DMS 273 treated with DMSO at 0.1 percent for 48 hours (cell line): ENCODE measurements around the gene NR1I2.

ENCODE experiments used
- DNase-seq: peaks from one replicate; lab custom pipeline; 2025; lab: John Stamatoyannopoulos, UW

NR1I2 gene

GRCh38 chr3:119779731-119780383, 2.0 kb upstream of the NR1I2 start:
- no peak for DNase-seq

GRCh38 chr3:119782460-119782859, 559 bp downstream of the NR1I2 start:
- DNase-seq: no peak

- DNase-seq: no peak
Measured at GRCh38 chr3:119783255-119783654, 1.4 kb downstream of the NR1I2 start.

GRCh38 chr3:119783883-119784282, 2.0 kb downstream of the NR1I2 start:
- DNase-seq: no peak

- DNase-seq: no peak
Measured at GRCh38 chr3:119786409-119786808, 4.5 kb downstream of the NR1I2 start.

GRCh38 chr3:119790369-119790768, 8.5 kb downstream of the NR1I2 start:
- DNase-seq: no peak

- DNase-seq: no peak
Measured at GRCh38 chr3:119792270-119792669, 10.4 kb downstream of the NR1I2 start.

GRCh38 chr3:119794401-119794800, 12.5 kb downstream of the NR1I2 start:
- DNase-seq: no peak

GRCh38 chr3:119794971-119795612, 13.2 kb downstream of the NR1I2 start:
- DNase-seq: no peak

GRCh38 chr3:119795849-119796248, 13.9 kb downstream of the NR1I2 start:
- DNase-seq: no peak

GRCh38 chr3:119796368-119796767, 14.5 kb downstream of the NR1I2 start:
- no peak for DNase-seq

- DNase-seq: no peak
Measured at GRCh38 chr3:119796785-119797184, 14.9 kb downstream of the NR1I2 start.

GRCh38 chr3:119800844-119801243, 18.9 kb downstream of the NR1I2 start:
- DNase-seq: no peak

GRCh38 chr3:119808244-119808643, 26.3 kb downstream of the NR1I2 start:
- no peak for DNase-seq

- DNase-seq: no peak
Measured at GRCh38 chr3:119808843-119809242, 26.9 kb downstream of the NR1I2 start.

GRCh38 chr3:119809249-119810017, 27.5 kb downstream of the NR1I2 start:
- no peak for DNase-seq

- DNase-seq: no peak
Measured at GRCh38 chr3:119810018-119810435, 28.1 kb downstream of the NR1I2 start.

GRCh38 chr3:119812491-119813058, 30.7 kb downstream of the NR1I2 start:
- no peak for DNase-seq

- DNase-seq: no peak
Measured at GRCh38 chr3:119815716-119816115, 33.8 kb downstream of the NR1I2 start.

- DNase-seq: no peak
Measured at GRCh38 chr3:119817071-119817470, 35.2 kb downstream of the NR1I2 start.

- no peak for DNase-seq
Measured at GRCh38 chr3:119817583-119818363, 35.9 kb downstream of the NR1I2 start.

GRCh38 chr3:119818937-119819336, 37.0 kb downstream of the NR1I2 start:
- no peak for DNase-seq
